CD8-positive, alpha-beta memory T cell (primary cell): Measurements from ENCODE around the gene LCMT1. TPM values are rescaled to one million over a fixed set of nuclear protein-coding genes. Genes with fewer than 3 reads are reported as not detected.
A peak's percentile ranks its signal among the peaks of the same experiment; 100 is the strongest.

Experiments
- CTCF ChIA-PET: fragments of 350-600 bp; sonication (Branson Sonifier 250); formaldehyde crosslinking; loops from one replicate; lab custom pipeline; 2021; ENCODE audit warnings: antibody characterized with exemption; lab: Charles Lee
- POLR2A ChIA-PET: fragments of 350-600 bp; sonication (Branson Sonifier 250); formaldehyde crosslinking; loops from one replicate; lab custom pipeline; 2021; ENCODE audit warnings: antibody characterized with exemption; lab: Charles Lee
- DNase-seq, 5 donors: peaks; one replicate each; pipeline versions ENCODE4 v3.0.0 to v3.0.0-alpha.2; 2020 to 2022; ENCODE audit warnings: mixed read lengths in 1 of 5
- H3K27ac ChIP-seq: one replicate; pipeline ENCODE4 v1.7.0; 2013; ENCODE audit warnings: low read depth, mild to moderate bottlenecking, low read length, moderate library complexity
- H3K27me3 ChIP-seq: 2 replicates; pipeline ENCODE4 v1.7.0; 2013; ENCODE audit warnings: low read length, mild to moderate bottlenecking; ENCODE audit not compliant: insufficient read depth, poor library complexity, severe bottlenecking
- H3K36me3 ChIP-seq: 2 replicates; pipeline ENCODE4 v1.7.0; 2013; ENCODE audit warnings: mild to moderate bottlenecking, low read length, moderate library complexity; ENCODE audit not compliant: insufficient read depth
- H3K4me1 ChIP-seq: 2 replicates; pipeline ENCODE4 v1.7.0; 2013; ENCODE audit warnings: mild to moderate bottlenecking, low read length, moderate library complexity; ENCODE audit not compliant: insufficient read depth
- H3K4me3 ChIP-seq: 2 replicates; pipeline ENCODE4 v1.7.0; 2013; ENCODE audit warnings: mild to moderate bottlenecking, low read length
- H3K9me3 ChIP-seq: 2 replicates; pipeline ENCODE4 v1.7.0; 2013; ENCODE audit warnings: mild to moderate bottlenecking, low read length
- H3K27ac Mint-ChIP-seq, 8 donors: one replicate each; pipeline ENCODE4 v1.8.0; 2020 to 2021; ENCODE audit warnings: mixed read lengths in 8 of 8, mild to moderate bottlenecking in 6 of 8, inconsistent platforms in 3 of 8, moderate library complexity in 3 of 8
- H3K27me3 Mint-ChIP-seq, 2 donors: one replicate each; pipeline ENCODE4 v1.8.0; 2020 to 2021; ENCODE audit warnings: mixed read lengths in 2 of 2, mild to moderate bottlenecking in 1 of 2, moderate library complexity in 1 of 2
- H3K36me3 Mint-ChIP-seq, 3 donors: one replicate each; pipeline ENCODE4 v1.8.0; 2020 to 2021; ENCODE audit warnings: mixed read lengths in 3 of 3, inconsistent platforms in 1 of 3, mild to moderate bottlenecking in 1 of 3
- H3K4me1 Mint-ChIP-seq, 3 donors: one replicate each; pipeline ENCODE4 v1.8.0; 2020 to 2021; ENCODE audit warnings: mixed read lengths in 3 of 3, inconsistent platforms in 1 of 3, mild to moderate bottlenecking in 1 of 3
- H3K4me3 Mint-ChIP-seq, 7 donors: one replicate each; pipeline ENCODE4 v1.8.0; 2020 to 2021; ENCODE audit warnings: mixed read lengths in 7 of 7, mild to moderate bottlenecking in 6 of 7, moderate library complexity in 4 of 7, inconsistent platforms in 2 of 7
- H3K9me3 Mint-ChIP-seq, 5 donors: one replicate each; pipeline ENCODE4 v1.8.0; 2020 to 2022; ENCODE audit warnings: mixed read lengths in 5 of 5, mild to moderate bottlenecking in 3 of 5, moderate library complexity in 2 of 5, inconsistent platforms in 1 of 5
- polyA plus RNA-seq: library from polyadenylated mRNA; unstranded; fragments of 300-500 nt; fragmentation: Illumina TruSeq; gene quantifications from one replicate; pipeline ENCODE4 v1.2.3, GENCODE V29; 2021
- total RNA-seq, 2 experiments: library from RNA; stranded (reverse); gene quantifications; one replicate each; pipeline ENCODE4 v1.2.3, GENCODE V29; 2021

LCMT1 gene
- total and polyA plus RNA-seq, 3 experiments from 2014 or later = 43.6 to 54.3 (median 43.8) TPM

DNA sequence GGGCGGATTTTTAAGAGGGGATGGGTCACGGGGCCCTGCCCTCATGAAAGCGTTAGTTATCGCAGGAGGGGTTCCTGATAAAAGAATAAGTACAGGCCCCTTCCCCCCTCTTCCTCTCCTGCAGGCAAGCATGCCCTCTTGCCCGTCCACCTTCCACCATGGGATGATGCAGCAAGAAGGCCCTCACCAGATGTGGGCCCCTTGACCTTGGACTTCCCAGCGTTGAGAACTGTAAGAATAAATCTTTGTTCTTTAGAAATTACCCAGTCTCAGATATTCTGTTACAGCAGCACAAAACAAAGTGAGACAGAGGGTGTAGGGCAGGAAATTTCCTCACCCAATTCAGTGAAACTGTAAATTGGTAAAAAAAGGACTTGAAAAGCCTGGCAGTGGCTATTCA lies 27.8 kb upstream of the LCMT1 start:
- Histone ChIP-seq H3K27me3 (no peaks in the 10 kb centered on the region), H3K4me3 (no peak overlapping the region), H3K27ac (no peak overlapping the region), H3K4me1 (no peaks in the 10 kb centered on the region), H3K9me3 (no peaks in the 10 kb centered on the region), H3K36me3 (no peaks in the 10 kb centered on the region)
- no peaks in the 10 kb centered on the region for H3K4me1 Mint-ChIP-seq
- peaks cover 0 to 3% of the 10 kb centered on the region in 2 donors for H3K27me3 Mint-ChIP-seq
- DNase-seq = no peak
- ChIA-PET CTCF (no interaction called here), POLR2A (no interaction called here)
- no peak overlapping the region for H3K27ac Mint-ChIP-seq
- peaks cover 0 to 2% (median 0%) of the 10 kb centered on the region in 3 donors for H3K36me3 Mint-ChIP-seq
- H3K4me3 Mint-ChIP-seq = no peak overlapping the region
- H3K9me3 Mint-ChIP-seq = no peaks in the 10 kb centered on the region

DNA sequence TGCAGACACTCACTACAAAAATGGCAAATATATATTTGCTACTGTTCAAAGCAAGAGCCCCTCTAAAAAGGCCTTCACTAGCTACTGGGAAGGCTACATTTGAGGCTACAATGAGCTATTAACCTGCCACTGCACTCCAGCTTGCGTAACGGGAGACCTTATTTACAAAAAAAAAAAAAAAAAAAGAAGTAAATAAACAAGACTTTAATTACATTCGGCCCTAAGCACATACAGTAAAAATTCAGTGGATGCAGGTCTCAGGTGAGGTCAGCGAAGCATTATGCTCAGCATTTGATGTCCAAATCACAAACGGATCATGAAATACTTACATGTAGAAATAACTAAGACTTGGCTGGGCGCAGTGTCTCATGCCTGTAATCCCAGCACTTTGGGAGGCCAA lies 26.7 kb upstream of the LCMT1 start:
- Mint-ChIP-seq H3K27me3 (peaks cover 0 to 3% of the 10 kb centered on the region in 2 donors), H3K27ac (no peak overlapping the region), H3K9me3 (no peaks in the 10 kb centered on the region), H3K4me1 (no peaks in the 10 kb centered on the region), H3K4me3 (no peak overlapping the region), H3K36me3 (peaks cover 0 to under 1% (median 0%) of the 10 kb centered on the region in 3 donors)
- Histone ChIP-seq H3K36me3 (no peaks in the 10 kb centered on the region), H3K9me3 (no peaks in the 10 kb centered on the region), H3K4me3 (no peak overlapping the region), H3K27me3 (no peaks in the 10 kb centered on the region), H3K4me1 (no peaks in the 10 kb centered on the region), H3K27ac (no peak overlapping the region)
- POLR2A ChIA-PET = no interaction called here
- no peak for DNase-seq
- CTCF ChIA-PET = interaction anchor here (1.4 kb wide), 1 partner anchor 27 kb away, joined by 3 read pairs; the partner anchor contains the start of gene LCMT1

DNA sequence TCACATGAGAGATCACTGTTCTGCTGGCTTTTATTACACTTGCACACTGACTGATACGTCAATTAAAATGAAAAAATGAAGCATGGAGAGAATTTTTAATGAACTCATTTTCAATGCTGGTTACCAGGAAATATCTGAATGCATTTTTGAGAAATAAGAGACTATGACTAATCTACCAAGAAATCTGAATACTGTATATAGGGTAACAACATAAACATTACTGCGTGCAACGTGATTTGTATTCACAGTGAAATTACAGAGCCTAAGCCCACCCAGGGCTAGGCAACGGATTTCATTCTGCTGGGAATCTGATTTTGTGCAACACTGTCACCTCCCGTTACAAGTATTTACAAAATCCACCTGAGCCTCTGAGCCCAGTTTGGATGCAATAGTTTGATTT lies 23.8 kb upstream of the LCMT1 start:
- ChIA-PET POLR2A (no interaction called here), CTCF (no interaction called here)
- Mint-ChIP-seq H3K27ac (no peak overlapping the region), H3K27me3 (peaks cover 0 to 3% of the 10 kb centered on the region in 2 donors), H3K36me3 (no peaks in the 10 kb centered on the region), H3K4me3 (no peak overlapping the region), H3K4me1 (peaks cover 0 to 6% (median 4%) of the 10 kb centered on the region in 3 donors), H3K9me3 (no peaks in the 10 kb centered on the region)
- Histone ChIP-seq H3K36me3 (no peaks in the 10 kb centered on the region), H3K9me3 (no peaks in the 10 kb centered on the region), H3K27me3 (no peaks in the 10 kb centered on the region), H3K4me3 (no peak overlapping the region), H3K4me1 (no peaks in the 10 kb centered on the region), H3K27ac (no peak overlapping the region)
- DNase-seq = no peak

DNA sequence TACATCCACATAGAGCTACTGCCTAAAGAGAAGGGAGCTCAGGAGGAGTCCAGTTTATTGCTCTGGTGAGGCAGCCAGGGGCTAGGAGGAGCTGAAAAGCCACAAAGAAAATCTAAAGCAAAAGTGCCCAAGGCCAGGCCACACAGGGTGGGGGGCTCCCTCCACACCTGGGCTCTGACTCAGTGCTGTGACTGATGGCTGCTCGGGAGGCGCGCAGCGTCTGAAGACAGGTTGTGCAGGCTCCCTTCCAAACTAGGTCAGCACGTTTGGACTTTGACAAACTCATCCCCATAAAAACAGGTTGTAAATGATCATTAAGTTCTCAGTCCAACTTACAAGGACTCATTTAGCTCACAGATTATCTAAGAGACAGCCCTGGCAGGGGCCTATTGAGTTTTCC lies 22.2 kb upstream of the LCMT1 start:
- Mint-ChIP-seq H3K9me3 (no peaks in the 10 kb centered on the region), H3K4me3 (no peak overlapping the region), H3K4me1 (peaks cover 12 to 20% (median 18%) of the 10 kb centered on the region in 3 donors), H3K27ac (no peak overlapping the region), H3K27me3 (peaks cover 0 to 3% of the 10 kb centered on the region in 2 donors), H3K36me3 (peaks cover 0 to 2% (median 0%) of the 10 kb centered on the region in 3 donors)
- POLR2A ChIA-PET = no interaction called here
- Histone ChIP-seq H3K9me3 (no peaks in the 10 kb centered on the region), H3K27me3 (no peaks in the 10 kb centered on the region), H3K4me1 (peaks cover 15% of the 10 kb centered on the region), H3K4me3 (no peak overlapping the region), H3K27ac (no peak overlapping the region), H3K36me3 (no peaks in the 10 kb centered on the region)
- DNase-seq = no peak
- CTCF ChIA-PET = no interaction called here

DNA sequence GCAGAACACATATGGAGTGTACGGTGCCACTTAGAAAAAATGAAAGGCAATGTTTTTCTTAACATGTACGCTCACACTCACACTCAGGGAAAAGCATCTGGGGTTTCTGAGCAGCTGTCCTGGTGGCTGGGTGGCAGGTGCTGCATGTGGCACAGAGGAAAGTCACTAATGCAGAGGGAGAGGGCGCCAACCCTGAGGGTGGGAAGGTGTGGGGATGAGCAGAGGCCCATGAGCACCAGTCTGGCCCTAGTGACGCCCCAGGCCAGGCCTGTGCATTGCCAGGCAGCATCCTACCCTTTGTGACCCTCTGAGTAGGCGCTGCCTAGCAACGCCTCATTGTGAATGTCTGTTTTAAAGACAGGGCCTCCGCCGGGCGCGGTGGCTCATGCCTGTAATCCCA lies 19.1 kb upstream of the LCMT1 start:
- peaks cover 15% of the 10 kb centered on the region for H3K4me1 ChIP-seq
- POLR2A ChIA-PET = no interaction called here
- no peak for DNase-seq
- no peak overlapping the region for H3K27ac ChIP-seq
- no peaks in the 10 kb centered on the region for H3K9me3 ChIP-seq
- peaks cover 0 to 1% of the 10 kb centered on the region in 2 donors for H3K27me3 Mint-ChIP-seq
- H3K9me3 Mint-ChIP-seq = no peaks in the 10 kb centered on the region
- peaks cover 12 to 20% (median 18%) of the 10 kb centered on the region in 3 donors for H3K4me1 Mint-ChIP-seq
- no peaks in the 10 kb centered on the region for H3K27me3 ChIP-seq
- H3K27ac Mint-ChIP-seq = peak overlapping the region in 3 of 8 donors; percentile 2 to 89 (median 8)
- no peak overlapping the region for H3K4me3 Mint-ChIP-seq
- CTCF ChIA-PET = no interaction called here
- no peaks in the 10 kb centered on the region for H3K36me3 ChIP-seq
- H3K36me3 Mint-ChIP-seq = peaks cover 0 to 2% (median 0%) of the 10 kb centered on the region in 3 donors
- no peak overlapping the region for H3K4me3 ChIP-seq

DNA sequence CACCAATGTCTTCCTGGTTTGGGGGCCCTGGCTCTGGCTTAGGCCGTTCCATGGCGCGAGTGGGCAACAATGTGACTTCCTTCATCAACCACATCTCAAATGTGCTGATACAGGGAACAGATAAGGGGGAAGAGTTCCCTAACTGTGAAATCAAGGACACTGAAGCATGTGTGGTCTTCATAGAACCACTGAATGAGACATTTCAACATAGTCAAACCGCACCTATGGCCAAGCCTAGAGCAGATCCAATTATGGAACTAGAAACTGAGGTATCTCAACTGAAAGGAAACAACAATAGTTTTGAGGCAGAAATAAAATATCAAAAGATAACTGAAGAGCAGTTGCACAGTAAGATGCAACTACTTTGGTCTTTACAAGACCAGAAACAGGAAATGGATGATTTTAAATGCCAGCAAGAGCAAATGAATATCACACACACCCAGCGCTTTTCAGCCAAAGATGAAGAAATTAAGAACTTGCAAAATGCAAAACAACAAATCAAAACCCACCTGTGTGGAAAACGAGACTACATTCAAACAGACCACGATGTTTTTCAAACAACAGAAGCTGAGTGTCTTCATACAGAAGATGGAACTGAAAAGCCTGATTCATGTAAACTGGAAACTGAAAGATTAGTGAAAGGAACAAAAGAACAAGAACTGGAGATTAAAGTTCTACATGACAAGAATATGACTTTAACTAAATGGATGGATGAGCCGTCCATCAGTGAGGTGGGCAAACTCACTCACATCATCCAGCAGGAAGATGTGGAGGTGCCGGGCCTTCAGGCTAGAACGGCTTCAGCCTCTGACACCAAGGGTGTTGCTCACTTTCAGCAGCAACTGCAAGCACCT lies 18.1 kb upstream of the LCMT1 start:
- Histone ChIP-seq H3K4me1 (peaks cover 15% of the 10 kb centered on the region), H3K4me3 (no peak overlapping the region), H3K36me3 (no peaks in the 10 kb centered on the region), H3K27ac (no peak overlapping the region), H3K9me3 (no peaks in the 10 kb centered on the region), H3K27me3 (no peaks in the 10 kb centered on the region)
- POLR2A ChIA-PET = no interaction called here
- Mint-ChIP-seq H3K4me3 (peak overlapping the region in 4 of 7 donors; percentile 1 to 44 (median 7)), H3K27ac (peak overlapping the region in 7 of 8 donors; percentile 76 to 94 (median 87)), H3K9me3 (no peaks in the 10 kb centered on the region), H3K4me1 (peaks cover 12 to 20% (median 18%) of the 10 kb centered on the region in 3 donors), H3K36me3 (peaks cover 0 to 2% (median 0%) of the 10 kb centered on the region in 3 donors), H3K27me3 (peaks cover 0 to 1% of the 10 kb centered on the region in 2 donors)
- CTCF ChIA-PET = no interaction called here
- peak in 1 of 5 donors; percentile 28 for DNase-seq

DNA sequence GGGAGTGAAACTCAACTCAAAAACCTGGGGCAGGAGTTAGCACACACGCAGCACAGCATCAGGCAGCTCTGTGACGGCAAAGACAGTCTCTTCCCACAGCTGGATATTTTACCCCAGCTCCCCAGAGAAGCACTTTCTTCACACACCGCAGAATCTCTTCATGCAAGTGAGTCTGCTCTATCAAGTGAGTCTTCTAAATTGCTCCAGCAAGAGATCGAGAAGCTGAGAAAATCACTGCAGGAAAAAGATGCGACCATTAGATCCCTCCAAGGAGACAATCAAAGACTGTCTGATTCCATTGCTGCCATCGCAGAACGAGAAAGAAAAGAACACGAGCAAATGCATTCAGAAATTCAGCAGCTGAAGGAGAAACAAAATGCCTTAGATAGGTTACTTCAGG lies 16.9 kb upstream of the LCMT1 start:
- DNase-seq = no peak
- H3K9me3 Mint-ChIP-seq = no peaks in the 10 kb centered on the region
- Histone ChIP-seq H3K9me3 (no peaks in the 10 kb centered on the region), H3K4me1 (peaks cover 15% of the 10 kb centered on the region), H3K36me3 (no peaks in the 10 kb centered on the region), H3K27me3 (no peaks in the 10 kb centered on the region), H3K27ac (no peak overlapping the region), H3K4me3 (no peak overlapping the region)
- peaks cover 0 to 2% (median 0%) of the 10 kb centered on the region in 3 donors for H3K36me3 Mint-ChIP-seq
- peak overlapping the region in 2 of 8 donors; percentile 17 to 40 for H3K27ac Mint-ChIP-seq
- H3K27me3 Mint-ChIP-seq = peaks cover 0 to 1% of the 10 kb centered on the region in 2 donors
- POLR2A ChIA-PET = no interaction called here
- CTCF ChIA-PET = interaction anchor here (1.1 kb wide), 1 partner anchor 13 kb away, joined by 3 read pairs; no protein-coding TSS in a partner anchor
- H3K4me1 Mint-ChIP-seq = peaks cover 12 to 20% (median 18%) of the 10 kb centered on the region in 3 donors
- no peak overlapping the region for H3K4me3 Mint-ChIP-seq

DNA sequence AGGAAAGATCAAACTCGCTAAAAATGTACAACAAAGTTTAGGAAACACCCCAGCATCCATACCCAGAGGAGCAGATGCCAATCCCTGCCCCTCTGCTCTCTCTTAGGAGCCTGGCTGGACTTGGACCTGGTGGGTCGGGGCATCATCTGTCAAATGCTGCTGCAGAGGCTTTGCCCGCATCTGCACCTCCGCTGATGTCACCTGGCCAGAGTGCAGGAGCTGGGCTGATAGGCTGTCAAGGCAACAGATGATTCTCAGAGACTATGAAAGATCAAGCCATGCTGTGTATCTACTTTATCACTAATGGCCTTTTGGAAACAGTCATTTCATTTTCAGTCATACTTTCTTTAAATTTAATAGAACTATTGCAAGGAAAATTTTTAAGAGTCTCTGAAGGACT lies 15.9 kb upstream of the LCMT1 start:
- H3K4me1 ChIP-seq = peaks cover 15% of the 10 kb centered on the region
- peaks cover 0 to 1% of the 10 kb centered on the region in 2 donors for H3K27me3 Mint-ChIP-seq
- H3K4me1 Mint-ChIP-seq = peaks cover 12 to 20% (median 18%) of the 10 kb centered on the region in 3 donors
- peak overlapping the region in 1 of 8 donors; percentile 30 for H3K27ac Mint-ChIP-seq
- H3K4me3 ChIP-seq = no peak overlapping the region
- H3K9me3 ChIP-seq = no peaks in the 10 kb centered on the region
- no peak overlapping the region for H3K4me3 Mint-ChIP-seq
- H3K36me3 ChIP-seq = no peaks in the 10 kb centered on the region
- H3K27me3 ChIP-seq = no peaks in the 10 kb centered on the region
- no peak for DNase-seq
- H3K9me3 Mint-ChIP-seq = no peaks in the 10 kb centered on the region
- no peak overlapping the region for H3K27ac ChIP-seq
- ChIA-PET POLR2A (no interaction called here), CTCF (no interaction called here)
- peaks cover 0 to 3% (median 0%) of the 10 kb centered on the region in 3 donors for H3K36me3 Mint-ChIP-seq
